ENCODE results near the gene CHN1.
A peak's percentile ranks its signal among the peaks of the same experiment; 100 is the strongest.

CHN1 gene

GRCh38 chr2:174784909-174785308, 220.3 kb downstream of the CHN1 start:
- Mint-ChIP-seq H3K4me3 (no peak overlapping the region), H3K9me3 (no peaks in the 10 kb centered on the region), H3K27me3 (no peaks in the 10 kb centered on the region)

GRCh38 chr2:174784316-174784715, 220.9 kb downstream of the CHN1 start:
- H3K27ac Mint-ChIP-seq = no peak overlapping the region
- H3K4me3 Mint-ChIP-seq = no peak overlapping the region
- H3K27me3 Mint-ChIP-seq = no peaks in the 10 kb centered on the region
- DNase-seq = no peak
- H3K4me1 Mint-ChIP-seq (ENCODE audit: low read depth) = peaks cover 35% of the 10 kb centered on the region
- no peaks in the 10 kb centered on the region for H3K36me3 Mint-ChIP-seq (ENCODE audit: low read depth)
- H3K9me3 Mint-ChIP-seq = no peaks in the 10 kb centered on the region

More at GRCh38 chr2:174784909-174785308, 220.3 kb downstream of the CHN1 start:
- Mint-ChIP-seq H3K27ac (no peak overlapping the region), H3K4me1 (ENCODE audit: low read depth) (peaks cover 29% of the 10 kb centered on the region), H3K36me3 (ENCODE audit: low read depth) (no peaks in the 10 kb centered on the region)
- no peak for DNase-seq

- no peaks in the 10 kb centered on the region for H3K27me3 Mint-ChIP-seq
- no peak overlapping the region for H3K27ac Mint-ChIP-seq
- H3K4me1 Mint-ChIP-seq (ENCODE audit: low read depth) = peaks cover 39% of the 10 kb centered on the region
- H3K36me3 Mint-ChIP-seq (ENCODE audit: low read depth) = no peaks in the 10 kb centered on the region
- H3K4me3 Mint-ChIP-seq = no peak overlapping the region
- H3K9me3 Mint-ChIP-seq = no peaks in the 10 kb centered on the region
- DNase-seq = no peak
These were observed 223.2 kb downstream of the CHN1 start for GRCh38 chr2:174781996-174782395.

- H3K27ac Mint-ChIP-seq = no peak overlapping the region
- H3K4me3 Mint-ChIP-seq = no peak overlapping the region
- no peaks in the 10 kb centered on the region for H3K9me3 Mint-ChIP-seq
- no peaks in the 10 kb centered on the region for H3K36me3 Mint-ChIP-seq (ENCODE audit: low read depth)
- no peak for DNase-seq
- H3K27me3 Mint-ChIP-seq = no peaks in the 10 kb centered on the region
- peaks cover 45% of the 10 kb centered on the region for H3K4me1 Mint-ChIP-seq (ENCODE audit: low read depth)
These were observed 223.9 kb downstream of the CHN1 start for GRCh38 chr2:174781298-174781697.

GRCh38 chr2:174780856-174781255, 224.3 kb downstream of the CHN1 start:
- Mint-ChIP-seq H3K4me1 (ENCODE audit: low read depth) (peaks cover 48% of the 10 kb centered on the region), H3K27me3 (no peaks in the 10 kb centered on the region), H3K4me3 (no peak overlapping the region), H3K27ac (no peak overlapping the region), H3K36me3 (ENCODE audit: low read depth) (no peaks in the 10 kb centered on the region), H3K9me3 (no peaks in the 10 kb centered on the region)
- no peak for DNase-seq

- H3K4me1 Mint-ChIP-seq (ENCODE audit: low read depth) = peaks cover 53% of the 10 kb centered on the region
- peak overlapping the region; percentile 2 for H3K27ac Mint-ChIP-seq
- H3K27me3 Mint-ChIP-seq = no peaks in the 10 kb centered on the region
- DNase-seq = no peak
- H3K36me3 Mint-ChIP-seq (ENCODE audit: low read depth) = no peaks in the 10 kb centered on the region
- no peak overlapping the region for H3K4me3 Mint-ChIP-seq
- no peaks in the 10 kb centered on the region for H3K9me3 Mint-ChIP-seq
These were observed 224.9 kb downstream of the CHN1 start for GRCh38 chr2:174780191-174780840.

- H3K4me1 Mint-ChIP-seq (ENCODE audit: low read depth) = peaks cover 56% of the 10 kb centered on the region
- DNase-seq = no peak
- no peaks in the 10 kb centered on the region for H3K27me3 Mint-ChIP-seq
- peak overlapping the region; percentile 85 for H3K27ac Mint-ChIP-seq
- H3K36me3 Mint-ChIP-seq (ENCODE audit: low read depth) = no peaks in the 10 kb centered on the region
- no peaks in the 10 kb centered on the region for H3K9me3 Mint-ChIP-seq
- no peak overlapping the region for H3K4me3 Mint-ChIP-seq
These were observed 225.7 kb downstream of the CHN1 start for GRCh38 chr2:174779361-174779928.

- Mint-ChIP-seq H3K27ac (peak overlapping the region; percentile 85), H3K36me3 (ENCODE audit: low read depth) (no peaks in the 10 kb centered on the region), H3K9me3 (no peaks in the 10 kb centered on the region), H3K4me3 (peak overlapping the region; percentile 15), H3K27me3 (no peaks in the 10 kb centered on the region), H3K4me1 (ENCODE audit: low read depth) (peaks cover 56% of the 10 kb centered on the region)
- DNase-seq = peak; percentile 75
These were observed 226.8 kb downstream of the CHN1 start for GRCh38 chr2:174778085-174778981.

GRCh38 chr2:174777347-174778084, 227.7 kb downstream of the CHN1 start:
- H3K4me3 Mint-ChIP-seq = no peak overlapping the region
- no peaks in the 10 kb centered on the region for H3K9me3 Mint-ChIP-seq

GRCh38 chr2:174776675-174777074, 228.5 kb downstream of the CHN1 start:
- peaks cover 59% of the 10 kb centered on the region for H3K4me1 Mint-ChIP-seq (ENCODE audit: low read depth)

More at GRCh38 chr2:174777347-174778084, 227.7 kb downstream of the CHN1 start:
- no peak for DNase-seq
- Mint-ChIP-seq H3K27me3 (no peaks in the 10 kb centered on the region), H3K36me3 (ENCODE audit: low read depth) (no peaks in the 10 kb centered on the region), H3K4me1 (ENCODE audit: low read depth) (peaks cover 56% of the 10 kb centered on the region), H3K27ac (peak overlapping the region; percentile 85)

GRCh38 chr2:174776223-174776622, 229.0 kb downstream of the CHN1 start:
- DNase-seq = no peak
- Mint-ChIP-seq H3K9me3 (no peaks in the 10 kb centered on the region), H3K27me3 (no peaks in the 10 kb centered on the region), H3K4me1 (ENCODE audit: low read depth) (peaks cover 59% of the 10 kb centered on the region), H3K27ac (no peak overlapping the region), H3K36me3 (ENCODE audit: low read depth) (no peaks in the 10 kb centered on the region), H3K4me3 (no peak overlapping the region)

More at GRCh38 chr2:174776675-174777074, 228.5 kb downstream of the CHN1 start:
- no peak overlapping the region for H3K27ac Mint-ChIP-seq
- no peak overlapping the region for H3K4me3 Mint-ChIP-seq
- no peaks in the 10 kb centered on the region for H3K9me3 Mint-ChIP-seq
- no peaks in the 10 kb centered on the region for H3K27me3 Mint-ChIP-seq
- no peaks in the 10 kb centered on the region for H3K36me3 Mint-ChIP-seq (ENCODE audit: low read depth)
- no peak for DNase-seq

GRCh38 chr2:174775571-174775980, 229.6 kb downstream of the CHN1 start:
- Mint-ChIP-seq H3K36me3 (ENCODE audit: low read depth) (no peaks in the 10 kb centered on the region), H3K9me3 (no peaks in the 10 kb centered on the region), H3K4me3 (no peak overlapping the region), H3K4me1 (ENCODE audit: low read depth) (peaks cover 55% of the 10 kb centered on the region), H3K27me3 (no peaks in the 10 kb centered on the region), H3K27ac (no peak overlapping the region)
- no peak for DNase-seq

GRCh38 chr2:174774886-174775285, 230.3 kb downstream of the CHN1 start:
- H3K27me3 Mint-ChIP-seq = no peaks in the 10 kb centered on the region
- no peak for DNase-seq
- H3K36me3 Mint-ChIP-seq (ENCODE audit: low read depth) = no peaks in the 10 kb centered on the region
- no peak overlapping the region for H3K4me3 Mint-ChIP-seq
- peaks cover 48% of the 10 kb centered on the region for H3K4me1 Mint-ChIP-seq (ENCODE audit: low read depth)
- no peaks in the 10 kb centered on the region for H3K9me3 Mint-ChIP-seq
- H3K27ac Mint-ChIP-seq = no peak overlapping the region

GRCh38 chr2:174773215-174773614, 232.0 kb downstream of the CHN1 start:
- no peaks in the 10 kb centered on the region for H3K9me3 Mint-ChIP-seq
- no peak overlapping the region for H3K27ac Mint-ChIP-seq
- no peak overlapping the region for H3K4me3 Mint-ChIP-seq
- H3K4me1 Mint-ChIP-seq (ENCODE audit: low read depth) = peaks cover 32% of the 10 kb centered on the region
- H3K27me3 Mint-ChIP-seq = no peaks in the 10 kb centered on the region
- H3K36me3 Mint-ChIP-seq (ENCODE audit: low read depth) = no peaks in the 10 kb centered on the region
- DNase-seq = no peak

Measured in activated T-cell treated with anti-CD3 and anti-CD28 coated beads, Interleukin-2, amount 50 U/mL, for 24 hours (primary cell).